ENCODE data around the gene CEP131.

CEP131 gene

GRCh38 chr17:81222906-81223761, at the start of gene CEP131:
Gene CEP131 (minus strand): TSS chr17:81222965. CDS start chr17:81220056, 2,909 bp downstream.
- DNase-seq: peak; percentile 98

GRCh38 chr17:81271226-81271625, 48.5 kb upstream of the CEP131 start:
- no peak for DNase-seq

- no peak for DNase-seq
Observed at GRCh38 chr17:81270279-81270678, 47.5 kb upstream of the CEP131 start.

- DNase-seq: no peak
Observed at GRCh38 chr17:81267390-81268067, 44.8 kb upstream of the CEP131 start.

GRCh38 chr17:81265576-81265975, 42.8 kb upstream of the CEP131 start:
- DNase-seq: no peak

GRCh38 chr17:81264640-81265039, 41.9 kb upstream of the CEP131 start:
- DNase-seq: no peak

- no peak for DNase-seq
Observed at GRCh38 chr17:81263371-81264181, 40.8 kb upstream of the CEP131 start.

GRCh38 chr17:81261582-81262336, 39.0 kb upstream of the CEP131 start:
- DNase-seq: no peak

- no peak for DNase-seq
Observed at GRCh38 chr17:81261096-81261495, 38.3 kb upstream of the CEP131 start.

GRCh38 chr17:81260641-81261040, 37.9 kb upstream of the CEP131 start:
- no peak for DNase-seq

- no peak for DNase-seq
Observed at GRCh38 chr17:81260171-81260570, 37.4 kb upstream of the CEP131 start.

GRCh38 chr17:81259058-81259605, 36.4 kb upstream of the CEP131 start:
- DNase-seq: no peak

- DNase-seq: no peak
Observed at GRCh38 chr17:81258292-81258691, 35.5 kb upstream of the CEP131 start.

- DNase-seq: no peak
Observed at GRCh38 chr17:81257533-81257932, 34.8 kb upstream of the CEP131 start.

- DNase-seq: peak; percentile 18
Observed at GRCh38 chr17:81256616-81257015, 33.9 kb upstream of the CEP131 start.

- peak; percentile 17 for DNase-seq
Observed at GRCh38 chr17:81254955-81255717, 32.4 kb upstream of the CEP131 start.

GRCh38 chr17:81253358-81254131, 30.8 kb upstream of the CEP131 start:
- DNase-seq: no peak

GRCh38 chr17:81252987-81253329, 30.2 kb upstream of the CEP131 start:
- DNase-seq: no peak

- no peak for DNase-seq
Observed at GRCh38 chr17:81252326-81252986, 29.7 kb upstream of the CEP131 start.

- DNase-seq: no peak
Observed at GRCh38 chr17:81251709-81252301, 29.0 kb upstream of the CEP131 start.
